WERI-Rb-1 (cell line): ENCODE measurements around the gene CUL4A.
"Not testable (repeated sequence)": the region's sequence is repeated elsewhere in the genome, so short reads cannot be mapped to it uniquely, and the experiment has no call there.

Experiments
- DNase-seq: peaks from one replicate; pipeline ENCODE4 v3.0.0-alpha.2; 2020
- H3K27ac ChIP-seq: fragments of 250-450 bp; sonication (Bioruptor Pico); 2 replicates; pipeline ENCODE4 v1.5.1; 2020; ENCODE audit warnings: mild to moderate bottlenecking, moderate library complexity
- H3K27me3 ChIP-seq: fragments of 250-450 bp; sonication (Bioruptor Pico); 2 replicates; pipeline ENCODE4 v1.5.1; 2021; ENCODE audit warnings: mild to moderate bottlenecking, low read depth, moderate library complexity; ENCODE audit not compliant: insufficient read depth, severe bottlenecking
- H3K36me3 ChIP-seq: fragments of 250-450 bp; sonication (Bioruptor Pico); 2 replicates; pipeline ENCODE4 v1.5.1; 2020; ENCODE audit warnings: mild to moderate bottlenecking, moderate library complexity
- H3K4me3 ChIP-seq: 2 replicates; pipeline ENCODE4 v1.5.1; 2011; ENCODE audit warnings: low read depth, mild to moderate bottlenecking, control low read depth, low read length
- H3K9me3 ChIP-seq: fragments of 250-450 bp; sonication (Bioruptor Pico); 2 replicates; pipeline ENCODE4 v1.5.1; 2021; ENCODE audit warnings: mild to moderate bottlenecking, moderate library complexity; ENCODE audit not compliant: severe bottlenecking
- TF ChIP-seq, protein P1 (sequence below): IDR thresholded peaks from 2 replicates; pipeline ENCODE4 v1.5.1; 2011; ENCODE audit warnings: low read depth, mild to moderate bottlenecking, control low read depth, inconsistent platforms, low read length

The CUL4A gene

DNA sequence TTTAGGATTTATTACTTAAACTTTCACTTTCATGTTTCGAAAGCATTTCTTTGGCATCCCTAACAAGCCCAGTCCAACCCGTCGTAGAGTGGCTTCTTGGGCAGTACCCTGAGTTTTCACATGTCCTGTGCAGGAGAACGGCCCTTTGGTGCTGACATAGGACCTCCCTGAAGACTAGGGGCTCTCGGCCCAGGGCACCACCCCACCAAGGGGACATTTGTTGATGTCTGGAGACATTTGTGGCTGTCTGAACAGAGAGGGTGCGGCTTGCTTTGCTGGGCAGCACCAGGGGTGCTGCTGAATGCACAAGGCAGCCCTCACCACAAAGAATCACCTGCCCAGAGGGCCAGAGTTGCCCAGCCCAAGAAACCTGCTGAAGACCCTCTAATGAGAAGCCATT lies 30.6 kb downstream of the CUL4A start:
- Histone ChIP-seq H3K4me3 (no peak overlapping the region), H3K36me3 (peaks cover 66% of the 10 kb centered on the region), H3K27me3 (no peaks in the 10 kb centered on the region), H3K27ac (no peak overlapping the region), H3K9me3 (no peaks in the 10 kb centered on the region)
- TF ChIP-seq, protein P1, sequence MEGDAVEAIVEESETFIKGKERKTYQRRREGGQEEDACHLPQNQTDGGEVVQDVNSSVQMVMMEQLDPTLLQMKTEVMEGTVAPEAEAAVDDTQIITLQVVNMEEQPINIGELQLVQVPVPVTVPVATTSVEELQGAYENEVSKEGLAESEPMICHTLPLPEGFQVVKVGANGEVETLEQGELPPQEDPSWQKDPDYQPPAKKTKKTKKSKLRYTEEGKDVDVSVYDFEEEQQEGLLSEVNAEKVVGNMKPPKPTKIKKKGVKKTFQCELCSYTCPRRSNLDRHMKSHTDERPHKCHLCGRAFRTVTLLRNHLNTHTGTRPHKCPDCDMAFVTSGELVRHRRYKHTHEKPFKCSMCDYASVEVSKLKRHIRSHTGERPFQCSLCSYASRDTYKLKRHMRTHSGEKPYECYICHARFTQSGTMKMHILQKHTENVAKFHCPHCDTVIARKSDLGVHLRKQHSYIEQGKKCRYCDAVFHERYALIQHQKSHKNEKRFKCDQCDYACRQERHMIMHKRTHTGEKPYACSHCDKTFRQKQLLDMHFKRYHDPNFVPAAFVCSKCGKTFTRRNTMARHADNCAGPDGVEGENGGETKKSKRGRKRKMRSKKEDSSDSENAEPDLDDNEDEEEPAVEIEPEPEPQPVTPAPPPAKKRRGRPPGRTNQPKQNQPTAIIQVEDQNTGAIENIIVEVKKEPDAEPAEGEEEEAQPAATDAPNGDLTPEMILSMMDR: no peak
- no peak for DNase-seq

DNA sequence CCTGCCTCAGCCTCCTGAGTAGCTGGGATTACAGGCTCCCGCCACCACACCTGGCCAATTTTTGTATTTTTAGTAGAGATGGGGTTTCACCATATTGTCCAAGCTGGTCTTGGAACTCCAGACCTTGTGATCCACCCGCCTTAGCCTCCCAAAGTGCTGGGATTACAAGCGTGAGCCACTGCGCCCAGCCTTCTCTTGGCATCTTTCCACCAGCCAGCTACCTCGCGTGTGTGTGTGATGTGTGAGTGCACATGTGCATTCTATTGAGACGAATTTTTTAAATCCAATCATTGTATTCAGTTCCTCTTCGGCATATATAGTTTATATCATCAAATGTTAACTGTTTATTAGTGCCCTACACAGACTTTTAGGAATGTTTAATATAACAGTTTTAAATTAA lies 32.2 kb downstream of the CUL4A start:
- DNase-seq, H3K27me3 ChIP-seq, H3K9me3 ChIP-seq, H3K4me3 ChIP-seq, H3K27ac ChIP-seq: not testable (repeated sequence)
- peaks cover 76% of the 10 kb centered on the region for H3K36me3 ChIP-seq

DNA sequence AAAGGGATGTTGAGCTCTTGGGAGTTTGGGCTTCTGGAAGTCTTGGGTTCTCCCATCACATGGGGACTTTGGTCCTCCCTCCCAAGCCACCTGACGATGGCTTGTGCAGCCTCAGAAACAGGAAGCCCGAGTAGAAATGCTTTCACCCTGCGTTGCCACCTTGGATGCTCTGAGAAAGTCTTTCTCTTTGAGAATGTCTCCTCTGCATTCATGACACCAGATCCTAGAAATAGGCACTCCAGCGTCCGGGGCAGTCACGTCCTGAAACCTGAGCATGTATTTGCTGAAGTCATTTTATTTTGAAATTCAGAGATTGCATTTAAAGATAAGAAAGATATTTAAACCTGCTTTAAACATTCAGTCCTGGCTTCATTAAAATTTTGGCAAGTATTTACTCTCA lies 34.4 kb downstream of the CUL4A start:
- no peaks in the 10 kb centered on the region for H3K27me3 ChIP-seq
- TF ChIP-seq, protein P1: no peak
- H3K27ac ChIP-seq: no peak overlapping the region
- peaks cover 74% of the 10 kb centered on the region for H3K36me3 ChIP-seq
- no peak overlapping the region for H3K4me3 ChIP-seq
- no peaks in the 10 kb centered on the region for H3K9me3 ChIP-seq
- DNase-seq: no peak

DNA sequence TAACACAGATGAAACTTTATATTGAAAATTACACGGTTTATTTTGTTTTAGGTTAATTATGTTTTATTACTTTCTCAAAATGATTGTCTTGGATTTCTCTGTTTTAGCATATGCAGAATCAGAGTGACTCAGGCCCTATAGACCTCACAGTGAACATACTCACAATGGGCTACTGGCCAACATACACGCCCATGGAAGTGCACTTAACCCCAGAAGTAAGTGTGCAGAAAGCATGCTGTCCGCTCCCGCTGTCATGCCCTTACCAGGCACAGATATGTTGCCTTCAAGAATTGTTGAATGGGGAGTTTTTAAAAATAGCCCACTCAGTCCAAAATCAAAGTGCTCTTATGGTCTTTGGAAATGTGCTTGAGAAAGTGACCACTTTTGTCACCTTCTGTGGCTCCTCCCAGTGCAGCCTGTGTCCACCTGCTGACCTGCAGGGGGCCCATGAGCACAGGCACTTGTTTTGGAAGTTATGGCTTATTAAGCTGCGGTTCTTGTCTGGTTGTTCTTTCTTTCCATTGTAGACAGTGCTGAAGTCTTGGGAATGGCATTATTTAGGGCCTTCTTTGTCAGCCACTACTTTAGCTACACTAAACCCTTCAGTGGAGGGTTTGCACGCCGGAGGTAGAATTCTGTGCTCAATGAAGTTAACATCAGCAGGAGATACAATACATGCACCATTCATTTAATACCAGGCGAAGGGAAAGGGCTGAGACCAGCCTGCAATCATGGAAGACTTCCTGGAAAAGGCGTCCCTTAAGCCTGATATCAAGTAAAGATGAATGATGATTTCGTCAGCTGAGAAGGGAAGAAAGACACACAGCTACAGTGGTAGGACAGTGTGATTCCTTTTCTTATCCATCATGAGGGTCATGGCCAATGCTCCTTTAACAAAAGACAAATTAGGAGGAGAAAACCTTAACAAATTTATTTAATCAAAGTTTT lies 36.7 kb downstream of the CUL4A start:
- Histone ChIP-seq H3K4me3 (no peak overlapping the region), H3K9me3 (no peaks in the 10 kb centered on the region), H3K27me3 (no peaks in the 10 kb centered on the region), H3K36me3 (peaks cover 71% of the 10 kb centered on the region), H3K27ac (no peak overlapping the region)
- DNase-seq: peak; percentile 60
- TF ChIP-seq, protein P1: peak; percentile 79

DNA sequence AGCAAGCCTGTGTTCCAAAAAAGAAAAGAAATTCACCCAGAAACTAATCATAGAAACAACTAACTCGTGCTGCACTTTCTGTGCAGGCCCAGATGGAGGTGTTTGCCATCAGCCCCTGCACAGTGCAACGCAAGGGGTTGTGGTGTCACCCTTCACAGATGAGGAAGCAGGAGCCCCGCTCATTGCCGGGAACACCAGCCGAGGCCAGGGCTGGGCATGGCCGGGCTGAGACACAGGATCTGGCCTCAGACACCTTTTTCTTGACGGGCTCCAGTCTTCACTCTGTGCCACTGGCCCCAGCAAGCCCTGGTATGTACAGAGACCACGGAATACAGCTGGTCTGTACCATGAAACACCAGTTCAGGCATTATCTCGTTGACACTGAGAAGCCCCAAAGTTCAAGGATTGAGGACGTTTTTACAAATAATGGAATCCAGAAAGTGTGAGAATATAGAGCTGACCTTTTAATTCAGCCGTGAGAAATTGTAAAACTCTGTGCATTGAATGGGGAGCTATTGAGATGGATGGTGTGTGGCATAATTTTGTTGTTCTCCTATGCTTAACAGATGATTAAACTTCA lies 43.2 kb downstream of the CUL4A start:
- no peak overlapping the region for H3K27ac ChIP-seq
- peaks cover 84% of the 10 kb centered on the region for H3K36me3 ChIP-seq
- H3K27me3 ChIP-seq: no peaks in the 10 kb centered on the region
- no peak overlapping the region for H3K4me3 ChIP-seq
- no peak for DNase-seq
- H3K9me3 ChIP-seq: no peaks in the 10 kb centered on the region
- TF ChIP-seq, protein P1: no peak

DNA sequence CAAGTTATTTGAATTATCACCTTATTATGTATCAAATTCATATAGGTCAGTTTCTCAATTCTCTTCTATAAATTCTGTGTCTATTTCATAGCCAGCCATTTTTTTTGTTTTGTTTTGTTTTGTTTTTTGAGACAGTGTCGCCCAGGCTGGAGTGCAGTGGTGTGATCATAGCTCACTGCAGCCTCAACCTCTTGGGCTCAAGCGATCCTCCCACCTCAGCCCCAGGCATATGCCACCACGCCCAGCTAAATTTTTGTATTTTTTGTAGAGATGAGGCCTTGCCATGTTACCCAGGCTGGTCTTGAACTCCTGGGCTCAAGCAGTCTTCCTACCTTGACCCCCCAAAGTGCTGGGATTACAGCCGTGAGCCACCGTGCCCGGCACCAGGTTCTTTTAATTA lies 48.5 kb downstream of the CUL4A start:
- not testable (repeated sequence) for DNase-seq, H3K27ac ChIP-seq, H3K4me3 ChIP-seq, H3K9me3 ChIP-seq, H3K27me3 ChIP-seq
- peaks cover 86% of the 10 kb centered on the region for H3K36me3 ChIP-seq
